ENCODE measurements around the gene HOXC12.

The HOXC12 gene

DNA sequence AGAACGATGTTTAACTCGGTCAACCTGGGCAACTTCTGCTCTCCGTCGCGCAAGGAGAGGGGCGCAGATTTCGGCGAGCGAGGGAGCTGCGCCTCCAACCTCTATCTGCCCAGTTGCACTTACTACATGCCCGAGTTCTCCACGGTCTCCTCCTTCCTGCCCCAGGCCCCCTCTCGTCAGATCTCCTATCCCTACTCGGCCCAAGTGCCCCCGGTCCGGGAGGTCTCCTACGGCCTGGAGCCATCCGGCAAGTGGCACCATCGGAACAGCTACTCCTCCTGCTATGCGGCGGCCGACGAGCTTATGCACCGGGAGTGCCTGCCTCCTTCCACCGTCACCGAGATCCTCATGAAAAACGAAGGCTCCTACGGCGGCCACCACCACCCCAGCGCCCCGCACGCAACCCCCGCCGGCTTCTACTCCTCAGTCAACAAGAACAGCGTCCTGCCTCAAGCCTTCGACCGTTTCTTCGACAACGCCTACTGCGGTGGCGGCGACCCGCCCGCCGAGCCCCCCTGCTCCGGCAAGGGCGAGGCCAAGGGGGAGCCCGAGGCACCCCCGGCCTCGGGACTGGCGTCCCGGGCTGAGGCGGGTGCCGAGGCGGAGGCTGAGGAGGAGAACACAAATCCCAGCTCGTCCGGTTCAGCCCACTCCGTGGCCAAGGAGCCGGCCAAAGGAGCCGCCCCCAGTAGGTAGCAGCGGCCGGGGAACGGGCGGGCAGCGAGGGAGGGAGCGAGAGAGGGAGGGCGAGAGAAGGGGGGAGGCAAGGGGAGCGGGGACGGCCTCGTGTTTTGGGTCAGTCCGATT, 18.7 kb downstream of the HOXC12 start:
- DNase-seq, result no peak

DNA sequence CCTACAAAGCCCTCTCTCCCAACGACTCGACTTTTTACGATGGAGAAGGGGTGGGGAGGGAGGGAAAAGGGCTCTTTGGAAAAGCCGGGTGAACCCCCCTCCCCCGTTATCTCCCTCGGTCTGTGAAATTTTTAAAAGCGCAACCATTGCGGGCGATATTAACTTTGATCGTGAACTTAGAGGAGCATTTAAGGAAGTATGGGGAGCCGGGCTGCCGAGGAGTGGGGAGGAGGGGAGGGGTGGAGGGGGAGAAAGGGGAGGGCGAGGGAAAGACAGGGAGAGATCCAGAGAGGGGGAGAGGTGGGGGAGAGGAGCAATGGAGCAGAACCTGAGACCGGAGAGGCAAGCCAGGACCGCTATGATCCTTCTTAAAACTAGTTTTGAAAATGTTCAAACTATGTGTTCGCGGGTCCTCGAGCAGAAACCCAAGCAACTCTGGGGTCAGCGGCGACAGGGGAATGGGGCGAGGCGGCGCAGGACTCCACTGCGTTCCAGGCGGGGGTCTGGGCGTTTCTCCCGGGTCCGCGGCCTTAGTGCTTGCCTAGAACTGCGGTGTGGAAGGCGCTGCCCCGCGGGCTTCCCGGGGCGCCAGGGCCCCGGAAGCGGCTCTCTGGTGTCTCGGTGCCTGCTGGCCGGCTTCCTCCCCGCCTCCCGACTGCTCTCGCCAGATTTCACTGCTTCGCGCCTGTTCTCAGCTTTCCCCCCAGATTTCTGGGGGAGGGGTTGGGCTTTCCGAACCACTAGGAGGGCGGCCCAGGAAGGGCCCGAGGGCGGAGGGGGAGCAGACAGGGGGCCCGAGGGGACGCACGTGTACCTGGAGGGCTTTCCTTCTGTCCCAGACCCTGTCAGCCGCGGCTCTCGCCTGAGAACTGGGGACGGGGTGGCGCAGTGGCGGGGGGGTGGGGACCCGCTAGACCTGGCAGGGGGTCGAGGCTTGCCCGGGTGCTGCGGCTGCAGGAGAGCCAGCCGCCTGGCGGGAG, 19.7 kb downstream of the HOXC12 start, which contains the start of gene HOTAIR:
Gene HOTAIR, minus strand, starts transcription at position 871 of the 980 bp plus-strand sequence.
- DNase-seq, result peak; percentile 73

DNA sequence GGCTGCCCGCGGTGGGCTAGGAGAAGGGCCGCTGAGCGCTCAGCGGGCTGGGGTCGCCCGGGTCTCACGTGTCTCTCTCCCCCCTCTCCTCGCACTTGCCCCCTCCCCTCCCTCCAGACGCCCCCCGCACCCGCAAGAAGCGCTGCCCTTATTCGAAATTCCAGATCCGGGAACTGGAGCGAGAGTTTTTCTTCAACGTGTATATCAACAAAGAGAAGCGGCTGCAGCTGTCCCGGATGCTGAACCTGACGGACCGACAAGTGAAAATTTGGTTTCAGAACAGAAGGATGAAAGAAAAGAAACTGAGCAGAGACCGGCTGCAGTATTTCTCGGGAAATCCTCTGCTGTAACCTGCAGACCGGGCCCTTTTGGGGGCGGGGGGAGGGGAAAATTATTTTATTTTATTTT, 20.4 kb downstream of the HOXC12 start:
- DNase-seq, result no peak

DNA sequence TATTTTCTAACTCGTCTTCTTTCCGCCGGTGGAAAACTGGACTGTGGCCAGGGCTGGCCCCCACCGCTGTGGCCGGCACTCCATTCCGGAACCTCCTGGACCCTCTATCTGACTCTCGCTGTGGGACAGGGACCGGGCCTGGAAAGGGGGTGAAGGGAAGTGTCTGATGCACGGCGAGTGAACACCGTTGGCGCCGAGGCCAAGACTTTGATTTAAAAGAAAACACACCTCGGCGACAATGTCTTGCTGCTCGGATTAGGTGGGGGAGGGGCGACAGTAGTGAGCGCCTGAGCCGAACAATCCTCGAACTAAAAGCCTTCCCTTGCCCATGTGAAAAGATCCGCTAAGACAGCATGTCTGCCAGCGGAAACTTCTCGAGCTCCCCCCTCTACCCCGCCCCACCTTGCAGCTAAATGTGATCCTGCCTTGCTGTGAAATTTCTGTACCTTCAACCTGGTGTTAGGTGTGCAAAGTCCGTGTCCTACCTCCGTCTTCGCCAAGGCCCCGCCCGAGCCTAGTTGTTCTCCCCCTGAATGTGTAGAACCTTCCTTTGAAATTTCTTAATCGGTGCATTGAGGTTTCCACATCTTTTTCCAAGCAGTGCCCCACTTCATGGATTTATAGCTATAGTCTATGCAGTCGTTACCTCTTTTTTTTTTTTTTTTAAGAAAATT, 20.9 kb downstream of the HOXC12 start:
- no peak for DNase-seq

DNA sequence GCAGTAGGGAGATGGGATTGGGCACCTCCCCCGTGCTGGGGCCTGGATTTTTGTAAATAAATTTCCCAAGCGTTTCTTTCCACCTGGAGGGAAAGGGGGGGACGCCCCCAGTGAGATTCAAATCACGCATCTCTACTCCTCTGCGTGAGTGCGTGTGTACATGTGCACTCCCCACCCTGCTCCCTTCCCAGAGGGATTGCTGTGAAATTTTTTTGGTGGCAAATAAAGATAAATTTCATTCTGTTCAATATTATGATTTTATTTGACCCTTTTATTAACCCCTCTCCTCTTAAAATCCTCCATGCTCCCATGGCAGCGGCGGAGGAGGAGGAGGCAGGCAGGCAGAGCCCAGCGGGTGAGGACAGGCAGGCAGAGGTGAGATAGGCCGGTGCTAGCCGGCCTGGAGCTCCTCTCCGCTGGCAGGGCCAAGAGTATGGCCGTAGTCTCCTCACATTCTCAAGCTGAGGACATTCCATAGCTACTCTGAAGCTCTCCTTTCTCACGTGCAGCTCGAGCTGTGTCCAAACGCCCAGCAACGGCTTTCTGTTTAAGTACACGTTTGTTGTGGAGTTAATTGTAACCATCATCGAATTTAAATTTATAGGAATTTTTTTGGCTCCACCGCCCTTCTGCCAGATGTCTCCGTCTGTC, 21.6 kb downstream of the HOXC12 start:
- DNase-seq, result no peak

DNA sequence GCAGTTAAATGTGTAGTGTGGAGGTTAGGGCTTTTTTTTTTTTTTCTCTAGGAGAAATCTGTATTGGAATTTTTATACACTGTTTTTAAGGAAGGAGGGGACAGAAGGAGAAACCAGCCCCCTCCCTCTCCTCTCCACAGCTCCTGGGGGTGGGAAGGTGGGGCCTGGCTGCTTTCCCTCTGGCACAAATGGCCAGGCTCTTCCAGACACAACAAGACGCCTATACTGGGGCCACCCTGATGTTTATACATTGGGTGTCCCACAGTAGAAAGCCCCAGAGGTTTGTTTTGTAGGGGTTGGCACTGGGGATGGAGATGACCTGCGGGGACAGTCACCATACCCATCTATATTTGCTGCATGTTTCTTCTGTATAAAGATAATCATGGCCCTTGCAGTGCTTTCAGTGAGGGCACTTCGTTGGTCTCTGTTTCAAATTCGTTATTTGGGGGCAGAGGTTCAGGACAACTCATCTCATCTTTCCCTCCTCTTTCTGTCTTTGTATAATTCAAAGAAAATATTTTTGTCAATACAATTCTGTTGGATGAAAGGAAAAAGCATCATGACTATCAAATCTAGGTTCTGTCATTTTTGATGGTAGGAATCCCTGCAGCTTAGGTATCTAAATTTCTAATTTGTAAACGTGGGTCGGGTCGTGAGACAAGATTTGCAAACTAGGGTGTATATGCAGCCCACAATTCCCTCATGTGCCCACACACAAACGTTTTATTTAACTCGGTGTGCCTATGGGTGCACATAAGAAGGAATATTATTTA, 22.3 kb downstream of the HOXC12 start:
- no peak for DNase-seq

DNA sequence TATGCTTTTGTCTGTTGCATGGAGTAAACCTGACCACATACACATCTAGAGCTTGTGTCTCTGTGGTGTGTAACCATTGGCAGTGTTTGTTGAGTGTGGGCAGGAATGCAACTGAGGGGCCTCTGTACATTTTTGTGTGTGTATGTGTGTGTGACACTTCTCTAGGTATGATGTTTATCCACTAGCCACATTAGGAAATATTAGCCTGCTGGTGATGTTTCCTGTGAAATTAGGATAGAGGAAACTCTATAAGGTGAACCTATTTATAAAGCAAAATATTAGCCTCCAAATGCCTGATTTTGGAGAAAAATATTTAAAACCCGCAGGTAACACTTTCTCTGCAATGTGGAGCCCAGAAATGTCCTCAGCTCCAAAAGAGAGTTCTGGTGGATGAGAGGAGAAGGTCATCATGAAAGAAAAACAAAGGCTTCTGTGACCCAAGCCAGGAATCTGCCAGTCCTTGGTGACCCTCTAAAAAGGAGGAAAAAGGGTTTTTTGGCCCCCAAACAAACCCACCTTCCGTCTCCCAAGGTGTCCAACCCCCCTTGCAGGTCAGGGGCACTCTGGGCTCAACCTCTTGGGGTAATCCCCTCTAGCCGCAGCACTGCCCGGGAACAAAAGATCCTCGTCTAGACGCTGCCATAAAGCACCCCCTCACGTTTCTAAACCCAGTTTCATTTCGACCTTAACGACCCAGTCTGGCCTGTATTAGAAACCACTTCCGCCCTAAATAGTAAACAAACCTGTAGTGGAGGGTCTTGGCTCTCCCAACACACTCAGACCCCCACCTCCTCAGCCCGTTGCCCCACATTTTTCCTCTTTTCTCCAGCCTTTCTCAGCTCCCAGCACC, 23.1 kb downstream of the HOXC12 start:
- DNase-seq, result no peak

DNA sequence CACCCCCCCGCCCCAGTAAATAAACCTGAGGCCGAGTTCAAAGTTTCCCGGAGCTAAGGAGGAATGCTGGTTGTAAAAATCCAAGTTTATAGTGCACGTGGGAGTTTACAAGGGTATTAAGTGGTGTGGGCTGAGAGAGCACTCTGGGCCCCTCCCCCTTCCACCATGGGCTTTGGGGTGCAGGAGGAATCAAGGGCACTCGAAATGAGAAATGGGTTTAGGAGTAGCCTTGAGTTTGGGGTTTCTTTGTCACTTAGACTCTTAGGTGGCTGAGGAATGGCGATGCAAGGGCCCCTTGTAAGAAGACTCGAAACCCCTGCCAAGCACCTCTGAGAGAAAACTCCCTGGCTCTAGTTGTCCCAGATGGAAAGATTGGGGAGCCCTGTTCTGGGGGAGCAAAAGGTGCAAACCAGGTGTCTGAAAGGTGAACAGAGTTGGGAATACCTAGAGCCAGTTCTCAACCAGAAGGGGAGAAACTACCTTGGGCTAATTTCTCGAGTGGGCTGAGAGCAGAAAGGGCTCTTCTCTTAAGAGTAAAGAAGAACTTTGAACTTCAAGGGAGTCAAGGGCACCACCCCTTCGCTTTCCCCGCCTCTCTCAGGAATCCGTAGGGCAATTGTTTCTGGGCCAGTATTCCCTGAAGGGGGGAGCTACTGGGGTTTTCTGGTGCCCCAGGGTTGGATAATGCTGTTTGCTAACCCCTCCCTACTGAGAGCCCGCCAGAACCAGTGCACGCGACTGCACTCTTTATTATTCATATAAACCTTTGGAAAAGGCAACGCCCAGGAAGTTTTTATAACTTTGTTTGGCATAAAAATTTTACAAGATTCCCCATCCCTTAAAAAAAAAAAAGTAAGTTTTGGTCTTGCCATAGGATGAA, 24.0 kb downstream of the HOXC12 start:
- no peak for DNase-seq

DNA sequence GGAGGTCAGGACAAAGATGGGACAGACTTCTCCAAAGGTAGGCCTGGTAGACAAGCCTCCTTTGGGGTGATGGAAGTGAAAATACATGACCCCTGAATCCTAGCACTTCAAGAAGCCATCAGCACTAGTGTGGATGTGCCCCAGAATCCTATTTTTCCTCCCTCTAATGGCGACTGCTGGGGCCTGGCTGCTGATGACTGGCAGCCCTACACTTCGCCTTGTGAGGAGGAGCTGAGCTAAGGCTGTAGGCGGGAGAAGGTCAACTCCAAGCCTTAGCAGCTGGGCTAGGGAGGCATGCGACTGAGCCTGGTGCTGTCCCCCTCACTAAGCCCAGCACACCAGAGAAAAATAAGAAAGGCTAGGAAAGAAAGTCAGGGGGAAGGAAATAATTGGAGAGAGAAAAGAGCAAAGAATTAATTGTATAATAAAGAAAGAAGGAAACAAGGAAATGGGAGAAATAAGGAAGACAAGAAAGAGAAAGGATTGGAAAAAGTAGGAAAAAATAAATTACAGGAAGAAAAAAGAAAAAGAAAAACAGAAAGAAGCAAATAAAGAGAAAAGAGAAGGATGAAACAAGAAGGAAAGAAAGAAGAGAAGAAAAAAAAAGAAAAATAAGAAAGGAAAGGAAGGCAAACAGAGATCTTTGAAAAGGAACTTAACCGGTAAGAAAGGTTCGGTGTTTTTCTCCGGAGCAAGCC, 25.6 kb downstream of the HOXC12 start:
- no peak for DNase-seq

DNA sequence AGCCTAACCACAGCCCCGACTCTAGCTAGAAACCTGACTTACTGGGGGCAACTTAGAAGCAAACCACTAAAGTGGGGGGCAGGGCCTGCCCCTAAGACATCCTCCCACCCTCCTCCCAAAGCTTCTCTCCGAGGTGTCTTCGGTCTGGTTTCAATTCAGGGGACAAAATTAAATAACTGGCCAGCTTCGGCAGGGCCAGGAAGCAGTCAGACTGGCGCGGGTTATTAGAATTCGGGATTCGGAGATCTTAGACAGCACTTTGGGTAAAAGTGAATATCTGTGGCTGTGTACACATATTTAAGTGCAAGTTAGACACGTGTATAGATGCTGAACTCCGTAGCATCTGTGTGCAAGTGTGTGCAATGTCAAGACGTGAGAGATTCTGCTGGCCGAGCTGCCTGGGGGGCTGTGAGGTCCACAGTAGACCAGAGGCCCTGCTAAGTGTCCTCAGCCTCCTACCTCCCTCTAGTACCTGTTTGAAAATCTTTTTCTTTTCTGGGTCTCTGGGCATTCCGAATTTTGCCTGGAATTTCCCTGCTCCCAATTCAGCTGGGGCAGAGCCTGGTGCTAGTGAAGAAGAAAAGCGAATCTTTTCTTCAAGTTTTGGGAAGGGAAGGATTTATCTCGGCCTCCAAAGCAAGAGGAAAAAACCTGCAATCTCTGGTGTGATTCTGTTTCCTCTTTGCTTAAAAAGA, 26.2 kb downstream of the HOXC12 start:
- no peak for DNase-seq

DNA sequence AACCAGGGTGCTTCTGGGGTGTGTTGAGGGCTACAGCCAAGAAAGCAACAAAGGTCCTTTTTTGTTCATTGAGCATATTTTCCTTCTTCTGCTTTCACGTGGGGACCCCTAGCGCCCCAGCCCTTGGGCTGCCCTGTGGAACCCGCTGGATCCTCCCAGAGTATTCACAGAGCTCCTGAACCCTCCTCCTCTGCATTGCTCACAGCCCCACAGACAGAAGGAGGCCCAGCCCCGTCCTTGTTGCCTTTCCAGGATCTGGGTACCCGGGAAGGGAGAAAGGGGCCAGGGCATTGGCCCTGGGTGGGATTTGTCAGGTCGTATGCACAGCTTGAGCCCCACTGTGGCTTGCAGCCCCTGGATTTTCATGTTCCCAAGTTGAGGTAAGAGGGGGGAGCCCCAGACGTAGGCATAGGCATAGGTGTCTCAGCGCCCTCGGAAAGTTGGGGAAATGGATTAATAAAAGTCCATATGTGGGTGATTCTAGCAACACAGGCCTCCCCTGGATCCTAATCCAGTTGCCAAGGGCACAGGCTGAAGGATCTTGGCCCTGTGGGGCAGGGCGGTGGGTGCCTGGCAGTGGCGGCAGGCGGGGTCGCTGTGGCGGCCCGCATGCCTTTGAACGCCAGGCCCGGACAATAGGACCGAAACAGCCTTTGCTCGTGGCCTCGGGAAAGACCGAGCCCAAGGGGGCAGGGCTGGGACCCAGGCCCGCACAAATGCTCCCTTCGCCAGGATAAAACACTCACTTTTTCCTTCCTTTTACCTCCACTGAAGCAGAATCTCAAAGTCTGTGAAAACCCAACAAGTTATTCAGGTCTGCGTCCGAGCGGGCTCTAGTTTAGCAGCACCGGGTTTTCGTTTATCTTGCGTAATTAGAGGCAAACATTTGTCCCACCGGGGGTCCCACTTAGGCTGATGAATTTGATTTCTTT, 27.2 kb downstream of the HOXC12 start:
- DNase-seq, result no peak

DNA sequence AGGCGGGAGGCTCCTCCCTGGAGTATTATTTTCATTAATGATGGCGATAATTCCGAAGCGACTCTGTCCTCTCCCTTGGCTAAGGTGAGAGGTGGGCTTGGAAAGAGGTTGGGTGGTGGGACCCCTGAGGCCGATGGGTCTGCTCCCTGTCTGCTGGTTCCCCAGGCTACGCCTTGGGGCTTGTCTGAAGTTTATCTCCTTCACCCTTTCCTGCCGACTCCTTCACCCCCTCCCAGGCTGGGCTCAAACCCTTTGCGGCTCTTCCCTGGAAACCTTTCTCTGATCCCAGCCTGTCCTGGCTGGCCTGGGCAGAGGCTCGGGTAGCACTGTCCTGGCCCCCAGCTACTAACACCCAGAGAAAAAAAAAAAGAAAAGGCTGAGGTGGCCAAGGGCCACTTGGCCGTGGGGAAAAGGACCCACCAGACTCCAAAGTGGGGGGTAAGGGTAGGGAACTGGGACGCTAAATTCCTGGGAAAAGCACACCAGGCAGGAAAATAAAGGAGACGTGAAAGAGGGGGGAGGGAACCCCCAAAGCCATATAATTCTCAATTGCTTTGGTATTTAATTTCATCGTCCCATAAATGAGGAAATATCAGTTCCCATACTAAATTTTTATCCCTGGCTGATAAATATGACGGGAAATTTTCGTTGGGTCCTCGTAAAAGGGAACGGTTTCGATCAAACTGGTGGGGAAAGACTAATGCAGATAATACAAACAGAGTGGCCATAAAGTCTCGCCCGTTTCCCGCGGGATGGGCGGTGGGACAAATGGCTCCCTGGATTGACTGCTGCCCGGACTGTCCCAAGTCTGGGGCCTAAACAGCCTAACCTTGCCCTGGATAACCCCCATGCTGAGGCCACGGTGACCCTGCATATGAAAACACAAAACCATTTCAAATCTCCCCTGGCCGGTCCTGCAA, 28.2 kb downstream of the HOXC12 start:
- DNase-seq, result no peak

DNA sequence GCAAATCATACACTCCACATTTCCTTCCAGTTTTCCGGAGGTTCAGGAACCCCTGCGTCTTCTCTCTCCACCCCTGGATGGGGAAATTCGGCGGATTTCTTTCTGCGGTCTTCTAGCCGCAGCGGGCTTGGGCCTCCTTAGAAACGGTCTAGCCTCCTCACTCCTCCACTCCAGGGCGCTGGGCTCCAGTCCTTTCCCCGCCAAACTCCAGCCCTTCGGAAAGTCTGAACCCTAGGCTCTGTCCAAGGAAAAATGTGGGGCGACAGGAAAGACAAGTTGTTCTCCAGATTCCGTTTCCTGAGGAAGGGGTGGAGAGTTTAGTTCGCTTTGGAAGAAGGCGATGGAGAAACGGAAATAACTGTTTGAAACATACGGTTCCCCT, 28.9 kb downstream of the HOXC12 start:
- no peak for DNase-seq

DNA sequence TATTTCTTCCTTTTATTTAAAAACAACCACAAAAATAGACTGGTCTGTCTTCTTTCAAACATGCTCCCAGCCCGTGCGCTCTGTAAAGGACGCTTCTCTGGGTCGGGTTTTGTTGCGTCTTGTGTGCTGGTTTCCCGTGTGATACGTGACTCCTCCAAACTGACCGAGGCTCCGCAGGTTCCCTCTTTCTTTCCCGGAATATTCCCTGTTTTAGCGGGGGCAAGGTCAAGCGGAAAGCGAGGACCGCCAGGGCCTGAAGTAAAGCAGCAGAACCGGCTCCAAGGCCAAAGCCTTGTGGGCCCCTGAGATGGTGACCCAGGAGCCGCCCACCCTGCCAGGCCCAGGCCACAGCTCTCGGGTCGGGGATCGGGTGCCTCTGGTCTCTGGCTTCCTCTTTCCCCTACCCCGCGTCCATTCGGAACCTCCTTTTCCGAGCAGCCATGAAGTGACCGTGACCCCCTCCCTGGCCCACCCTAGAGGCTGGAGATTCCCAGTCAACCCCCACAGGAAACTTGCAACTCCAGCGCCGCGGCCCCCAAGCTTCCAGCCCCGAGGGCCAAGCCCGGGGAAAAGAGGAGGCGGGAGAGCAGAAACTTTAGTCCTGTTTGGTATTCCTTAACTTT, 29.4 kb downstream of the HOXC12 start:
- DNase-seq, result no peak

DNA sequence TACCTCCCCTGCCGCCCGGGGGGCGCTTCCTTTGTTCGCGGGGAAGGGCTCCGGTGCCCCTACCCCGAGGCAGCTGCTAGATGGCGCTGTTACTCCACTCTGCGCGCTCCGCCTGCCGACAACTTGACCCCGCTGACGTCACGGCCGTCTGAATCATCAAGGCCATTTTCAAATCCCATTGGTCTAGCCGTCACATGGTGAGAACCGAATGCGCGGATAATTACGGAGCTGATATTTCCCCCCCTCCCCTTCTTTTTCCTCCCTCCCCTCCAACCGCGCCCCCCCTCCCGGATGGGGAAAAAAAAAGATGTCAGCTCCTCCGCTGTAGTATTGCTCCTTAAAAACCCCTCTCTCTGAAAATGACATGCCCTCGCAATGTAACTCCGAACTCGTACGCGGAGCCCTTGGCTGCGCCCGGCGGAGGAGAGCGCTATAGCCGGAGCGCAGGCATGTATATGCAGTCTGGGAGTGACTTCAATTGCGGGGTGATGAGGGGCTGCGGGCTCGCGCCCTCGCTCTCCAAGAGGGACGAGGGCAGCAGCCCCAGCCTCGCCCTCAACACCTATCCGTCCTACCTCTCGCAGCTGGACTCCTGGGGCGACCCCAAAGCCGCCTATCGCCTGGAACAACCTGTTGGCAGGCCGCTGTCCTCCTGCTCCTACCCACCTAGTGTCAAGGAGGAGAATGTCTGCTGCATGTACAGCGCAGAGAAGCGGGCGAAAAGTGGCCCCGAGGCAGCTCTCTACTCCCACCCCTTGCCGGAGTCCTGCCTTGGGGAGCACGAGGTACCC, 30.4 kb downstream of the HOXC12 start, which contains the start of gene HOXC10:
Gene HOXC10, plus strand, starts transcription at position 246 of the 791 bp plus-strand sequence. Its CDS starts 114 bp downstream, at position 360.
- peak; percentile 91 for DNase-seq

Data from activated effector memory CD4-positive, alpha-beta T cell treated with anti-CD3 and anti-CD28 coated beads, Interleukin-2, amount 50 U/mL, for 16 hours (primary cell).